GM12873 (cell line): ENCODE data around the gene LARGE1.

Source experiments
- CTCF ChIP-seq: IDR thresholded peaks from 2 replicates; pipeline ENCODE4 v1.5.1; 2012; ENCODE audit warnings: low read depth, mild to moderate bottlenecking, moderate library complexity, low read length, control low read depth; ENCODE audit not compliant: insufficient read depth; ENCODE audit errors: missing control alignments

The LARGE1 gene

GRCh38 chr22:33828302-33828701 lies 92.0 kb downstream of the LARGE1 start:
- TF ChIP-seq CTCF = no peak

GRCh38 chr22:33825761-33826160 lies 94.5 kb downstream of the LARGE1 start:
- TF ChIP-seq CTCF = no peak

- TF ChIP-seq CTCF = no peak
Observed at GRCh38 chr22:33823552-33823951, 96.7 kb downstream of the LARGE1 start.

- TF ChIP-seq CTCF = no peak
Observed at GRCh38 chr22:33821290-33821689, 99.0 kb downstream of the LARGE1 start.

- TF ChIP-seq CTCF = no peak
Observed at GRCh38 chr22:33819743-33820142, 100.5 kb downstream of the LARGE1 start.

GRCh38 chr22:33817512-33818127 lies 102.7 kb downstream of the LARGE1 start:
- no peak for TF ChIP-seq CTCF

- TF ChIP-seq CTCF = no peak
Observed at GRCh38 chr22:33812360-33812977, 107.8 kb downstream of the LARGE1 start.
